Measurements from ENCODE around the gene EIPR1.

EIPR1 gene

DNA sequence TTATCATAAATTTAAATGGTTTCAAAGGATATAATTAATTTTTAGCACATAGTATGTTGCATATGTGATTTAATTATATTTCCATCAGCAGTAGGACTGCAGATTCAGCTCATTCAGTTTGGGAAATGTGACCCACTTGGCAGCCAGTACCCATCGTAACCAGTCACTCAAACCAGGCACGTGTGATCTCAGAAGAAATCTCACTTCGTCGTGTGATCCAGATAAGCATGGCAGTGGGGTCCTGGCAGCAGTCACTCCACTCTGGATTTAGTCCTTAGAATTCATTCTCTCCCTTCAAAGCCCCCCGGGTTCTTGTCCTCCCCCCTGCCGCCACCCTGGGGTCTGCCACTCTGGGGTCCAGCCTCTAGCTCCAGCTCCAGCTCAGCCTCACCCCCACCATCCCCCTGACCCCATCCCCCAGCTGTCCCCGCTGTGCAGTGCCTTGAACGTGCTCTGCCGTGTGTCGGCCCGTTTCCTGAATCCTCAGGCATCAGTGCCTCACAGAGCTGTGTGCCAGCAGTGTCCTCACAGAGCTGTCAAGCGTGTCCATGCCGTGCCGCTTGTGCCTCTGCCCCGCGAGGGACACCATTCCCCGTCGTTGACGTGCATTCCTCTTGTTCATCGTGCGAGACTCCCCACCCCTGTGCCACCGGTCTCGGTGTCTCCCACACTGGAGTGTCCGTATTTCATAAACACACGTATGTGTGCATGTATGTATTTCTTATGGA is 36.7 kb upstream of the EIPR1 start:
- H3K36me3 ChIP-seq (ENCODE audit: control insufficient read depth, insufficient read depth, low read length) = no peaks in the 10 kb centered on the region
- no peak overlapping the region for H3K9ac ChIP-seq (ENCODE audit: low read length)
- no peaks in the 10 kb centered on the region for H3K4me1 ChIP-seq (ENCODE audit: control insufficient read depth, insufficient read depth, low read length)
- H3K27me3 ChIP-seq (ENCODE audit: control insufficient read depth, insufficient read depth, low read length) = no peaks in the 10 kb centered on the region
- no peak overlapping the region for H3K4me3 ChIP-seq (ENCODE audit: low read length)
- H3K9me3 ChIP-seq (ENCODE audit: control insufficient read depth, low read length) = no peaks in the 10 kb centered on the region

DNA sequence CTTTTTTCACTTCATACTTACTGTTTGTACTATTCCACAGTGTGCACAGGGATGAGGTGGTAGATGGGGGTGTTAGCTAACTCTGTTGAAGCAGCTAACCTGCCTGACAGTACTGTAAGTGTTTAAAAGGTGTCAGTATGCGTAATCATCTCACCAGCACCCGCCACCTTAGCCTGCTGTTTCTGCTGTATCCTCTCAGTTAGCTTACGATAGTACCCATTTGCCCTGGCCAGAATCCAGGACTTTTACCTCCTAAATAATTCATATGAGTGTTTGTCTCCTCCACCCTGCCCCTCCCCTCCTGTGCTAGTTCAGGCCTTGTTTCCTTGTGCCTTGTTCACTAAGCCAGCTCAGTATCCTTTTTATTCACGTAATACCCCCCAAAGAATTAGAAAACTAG is 36.1 kb upstream of the EIPR1 start:
- no peaks in the 10 kb centered on the region for H3K9me3 ChIP-seq (ENCODE audit: control insufficient read depth, low read length)
- no peaks in the 10 kb centered on the region for H3K4me1 ChIP-seq (ENCODE audit: control insufficient read depth, insufficient read depth, low read length)
- no peaks in the 10 kb centered on the region for H3K27me3 ChIP-seq (ENCODE audit: control insufficient read depth, insufficient read depth, low read length)
- H3K4me3 ChIP-seq (ENCODE audit: low read length) = no peak overlapping the region
- H3K9ac ChIP-seq (ENCODE audit: low read length) = no peak overlapping the region
- H3K36me3 ChIP-seq (ENCODE audit: control insufficient read depth, insufficient read depth, low read length) = no peaks in the 10 kb centered on the region

- Histone ChIP-seq H3K9ac (ENCODE audit: low read length) (no peak overlapping the region), H3K36me3 (ENCODE audit: control insufficient read depth, insufficient read depth, low read length) (no peaks in the 10 kb centered on the region), H3K4me1 (ENCODE audit: control insufficient read depth, insufficient read depth, low read length) (no peaks in the 10 kb centered on the region), H3K9me3 (ENCODE audit: control insufficient read depth, low read length) (no peaks in the 10 kb centered on the region), H3K4me3 (ENCODE audit: low read length) (no peak overlapping the region), H3K27me3 (ENCODE audit: control insufficient read depth, insufficient read depth, low read length) (no peaks in the 10 kb centered on the region)
These were observed 33.5 kb upstream of the EIPR1 start for GRCh38 chr2:3411103-3411502.

GRCh38 chr2:3409627-3410170 is 32.1 kb upstream of the EIPR1 start:
- Histone ChIP-seq H3K36me3 (ENCODE audit: control insufficient read depth, insufficient read depth, low read length) (no peaks in the 10 kb centered on the region), H3K9me3 (ENCODE audit: control insufficient read depth, low read length) (no peaks in the 10 kb centered on the region), H3K9ac (ENCODE audit: low read length) (no peak overlapping the region), H3K4me1 (ENCODE audit: control insufficient read depth, insufficient read depth, low read length) (no peaks in the 10 kb centered on the region), H3K27me3 (ENCODE audit: control insufficient read depth, insufficient read depth, low read length) (no peaks in the 10 kb centered on the region), H3K4me3 (ENCODE audit: low read length) (no peak overlapping the region)

DNA sequence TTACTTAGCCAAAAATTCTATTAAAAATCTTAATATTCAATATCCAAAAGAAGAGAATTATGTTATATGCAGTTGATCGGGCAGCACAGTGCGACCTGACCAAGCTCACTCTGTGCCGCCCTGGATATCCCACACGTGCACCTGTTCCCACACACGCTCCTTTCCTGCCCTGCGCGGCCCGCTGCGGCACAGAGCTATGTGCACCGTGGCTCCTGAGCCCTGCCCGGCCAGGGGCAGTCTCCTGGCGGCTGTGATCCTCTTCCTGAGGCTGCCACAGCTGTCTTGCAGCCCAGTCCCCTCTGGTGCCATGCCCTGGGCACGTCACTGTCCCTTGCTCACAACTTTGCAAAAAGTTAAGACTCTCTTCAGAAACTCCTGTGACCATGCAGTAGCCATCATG is 31.2 kb upstream of the EIPR1 start:
- Histone ChIP-seq H3K36me3 (ENCODE audit: control insufficient read depth, insufficient read depth, low read length) (no peaks in the 10 kb centered on the region), H3K27me3 (ENCODE audit: control insufficient read depth, insufficient read depth, low read length) (no peaks in the 10 kb centered on the region), H3K4me3 (ENCODE audit: low read length) (no peak overlapping the region), H3K9me3 (ENCODE audit: control insufficient read depth, low read length) (no peaks in the 10 kb centered on the region), H3K9ac (ENCODE audit: low read length) (no peak overlapping the region), H3K4me1 (ENCODE audit: control insufficient read depth, insufficient read depth, low read length) (no peaks in the 10 kb centered on the region)

DNA sequence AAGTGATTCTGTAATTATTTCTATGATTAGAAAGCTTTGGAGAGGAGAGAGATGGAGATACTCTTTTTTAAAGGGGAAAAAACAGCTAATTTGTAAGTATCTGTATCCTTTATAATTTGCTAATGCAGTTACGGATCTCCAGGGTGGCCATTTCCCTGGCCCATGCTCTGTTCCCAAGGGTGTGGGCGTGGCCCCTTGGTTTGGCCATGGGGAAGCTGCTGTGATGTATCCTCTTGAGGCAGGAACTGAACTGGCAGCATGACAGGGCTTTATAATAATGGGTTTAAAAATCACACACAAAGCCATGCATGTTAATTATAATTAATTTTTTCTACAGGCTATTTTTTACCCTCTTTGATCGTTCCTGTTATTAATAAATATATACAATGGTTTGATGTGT is 28.9 kb upstream of the EIPR1 start:
- Histone ChIP-seq H3K4me1 (ENCODE audit: control insufficient read depth, insufficient read depth, low read length) (no peaks in the 10 kb centered on the region), H3K9me3 (ENCODE audit: control insufficient read depth, low read length) (no peaks in the 10 kb centered on the region), H3K27me3 (ENCODE audit: control insufficient read depth, insufficient read depth, low read length) (no peaks in the 10 kb centered on the region), H3K4me3 (ENCODE audit: low read length) (no peak overlapping the region), H3K36me3 (ENCODE audit: control insufficient read depth, insufficient read depth, low read length) (no peaks in the 10 kb centered on the region), H3K9ac (ENCODE audit: low read length) (no peak overlapping the region)

- Histone ChIP-seq H3K27me3 (ENCODE audit: control insufficient read depth, insufficient read depth, low read length) (no peaks in the 10 kb centered on the region), H3K4me3 (ENCODE audit: low read length) (no peak overlapping the region), H3K9ac (ENCODE audit: low read length) (no peak overlapping the region), H3K9me3 (ENCODE audit: control insufficient read depth, low read length) (no peaks in the 10 kb centered on the region), H3K36me3 (ENCODE audit: control insufficient read depth, insufficient read depth, low read length) (no peaks in the 10 kb centered on the region), H3K4me1 (ENCODE audit: control insufficient read depth, insufficient read depth, low read length) (no peaks in the 10 kb centered on the region)
These were observed 28.3 kb upstream of the EIPR1 start for GRCh38 chr2:3405876-3406275.

GRCh38 chr2:3405307-3405706 is 27.7 kb upstream of the EIPR1 start:
- Histone ChIP-seq H3K36me3 (ENCODE audit: control insufficient read depth, insufficient read depth, low read length) (no peaks in the 10 kb centered on the region), H3K4me1 (ENCODE audit: control insufficient read depth, insufficient read depth, low read length) (no peaks in the 10 kb centered on the region), H3K9me3 (ENCODE audit: control insufficient read depth, low read length) (no peaks in the 10 kb centered on the region), H3K4me3 (ENCODE audit: low read length) (no peak overlapping the region), H3K9ac (ENCODE audit: low read length) (no peak overlapping the region), H3K27me3 (ENCODE audit: control insufficient read depth, insufficient read depth, low read length) (no peaks in the 10 kb centered on the region)

- Histone ChIP-seq H3K9ac (ENCODE audit: low read length) (no peak overlapping the region), H3K4me1 (ENCODE audit: control insufficient read depth, insufficient read depth, low read length) (no peaks in the 10 kb centered on the region), H3K9me3 (ENCODE audit: control insufficient read depth, low read length) (no peaks in the 10 kb centered on the region), H3K27me3 (ENCODE audit: control insufficient read depth, insufficient read depth, low read length) (no peaks in the 10 kb centered on the region), H3K36me3 (ENCODE audit: control insufficient read depth, insufficient read depth, low read length) (no peaks in the 10 kb centered on the region), H3K4me3 (ENCODE audit: low read length) (no peak overlapping the region)
These were observed 26.8 kb upstream of the EIPR1 start for GRCh38 chr2:3404349-3404894.

DNA sequence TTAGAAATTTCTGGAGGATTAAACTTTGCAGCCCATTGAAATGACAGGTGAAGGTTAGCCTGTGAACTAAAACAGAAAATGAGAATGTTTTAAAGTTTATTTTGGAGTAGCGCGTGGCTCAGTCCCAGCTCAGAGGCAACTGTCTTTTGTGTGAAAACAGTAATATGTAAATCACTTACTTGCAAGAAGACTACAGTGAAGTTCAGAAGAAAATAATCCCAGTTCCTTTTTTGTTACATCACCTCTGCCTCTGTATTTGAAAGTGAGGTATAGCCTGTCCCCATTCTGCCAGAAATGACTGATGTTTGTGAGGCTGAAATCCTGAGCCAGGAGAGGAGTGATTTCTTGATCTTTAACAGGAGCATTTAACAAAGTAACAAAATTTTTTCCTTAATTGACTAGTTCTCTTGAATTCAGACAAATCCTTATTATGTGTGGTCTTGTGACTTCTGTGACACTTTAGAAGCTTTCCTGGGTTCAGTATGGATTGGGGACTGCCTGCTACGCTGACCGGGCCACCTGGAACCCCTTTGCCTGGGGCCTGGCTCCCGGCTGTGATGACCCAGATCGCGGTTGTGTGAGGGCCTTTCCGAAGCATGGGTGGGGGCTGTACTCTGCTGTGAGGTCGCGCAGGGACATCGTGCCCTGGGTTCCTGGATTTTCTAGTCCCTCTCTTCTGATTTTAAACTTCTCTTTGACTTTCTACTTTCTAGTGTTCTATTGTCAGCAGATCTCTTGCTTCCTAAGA is 26.1 kb upstream of the EIPR1 start:
- H3K36me3 ChIP-seq (ENCODE audit: control insufficient read depth, insufficient read depth, low read length) = peaks cover 2% of the 10 kb centered on the region
- H3K4me3 ChIP-seq (ENCODE audit: low read length) = no peak overlapping the region
- H3K9ac ChIP-seq (ENCODE audit: low read length) = no peak overlapping the region
- H3K9me3 ChIP-seq (ENCODE audit: control insufficient read depth, low read length) = no peaks in the 10 kb centered on the region
- H3K27me3 ChIP-seq (ENCODE audit: control insufficient read depth, insufficient read depth, low read length) = no peaks in the 10 kb centered on the region
- H3K4me1 ChIP-seq (ENCODE audit: control insufficient read depth, insufficient read depth, low read length) = no peaks in the 10 kb centered on the region

DNA sequence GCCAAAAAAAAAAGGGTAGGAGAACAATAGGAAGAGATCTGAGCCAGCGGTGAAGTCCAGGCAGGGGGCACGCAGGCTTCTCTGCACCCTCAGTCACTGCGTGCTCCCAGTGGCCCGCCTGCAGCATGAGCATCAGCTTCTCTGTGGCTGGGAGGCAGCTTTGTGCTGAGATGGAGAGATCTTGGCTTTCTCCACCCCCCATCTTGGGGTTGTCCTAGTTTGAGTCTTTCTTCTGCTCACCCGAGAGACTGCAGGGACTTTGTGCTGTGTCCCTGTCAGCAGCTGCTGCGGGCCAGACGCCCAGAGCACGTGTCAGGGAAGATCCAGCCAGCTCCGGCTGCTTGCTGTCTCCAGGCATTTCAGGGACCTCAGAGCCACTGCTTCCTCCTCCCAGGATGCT is 22.2 kb upstream of the EIPR1 start:
- Histone ChIP-seq H3K4me1 (ENCODE audit: control insufficient read depth, insufficient read depth, low read length) (no peaks in the 10 kb centered on the region), H3K4me3 (ENCODE audit: low read length) (no peak overlapping the region), H3K36me3 (ENCODE audit: control insufficient read depth, insufficient read depth, low read length) (peaks cover 3% of the 10 kb centered on the region), H3K27me3 (ENCODE audit: control insufficient read depth, insufficient read depth, low read length) (no peaks in the 10 kb centered on the region), H3K9me3 (ENCODE audit: control insufficient read depth, low read length) (peaks cover 4% of the 10 kb centered on the region), H3K9ac (ENCODE audit: low read length) (no peak overlapping the region)

DNA sequence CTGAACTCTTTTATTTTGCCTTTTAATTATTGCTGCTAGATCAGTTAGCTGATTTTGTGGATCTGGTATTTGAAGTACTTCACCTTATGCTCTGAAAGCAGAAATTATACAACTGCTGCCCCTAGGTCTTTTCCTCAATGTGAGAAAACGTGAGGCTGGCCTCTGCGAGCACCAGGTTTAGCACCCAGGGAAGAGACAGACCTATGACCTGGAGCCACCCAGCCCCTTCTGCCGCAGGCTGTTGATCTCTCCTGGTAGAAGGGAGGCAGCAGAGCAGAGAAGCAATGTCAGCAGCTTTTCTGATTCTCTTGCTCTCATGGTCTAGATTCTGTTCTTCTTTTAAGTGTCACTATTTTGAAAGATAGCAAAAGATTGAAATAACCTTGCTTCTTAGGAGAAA is 21.8 kb upstream of the EIPR1 start:
- H3K4me1 ChIP-seq (ENCODE audit: control insufficient read depth, insufficient read depth, low read length) = no peaks in the 10 kb centered on the region
- H3K27me3 ChIP-seq (ENCODE audit: control insufficient read depth, insufficient read depth, low read length) = no peaks in the 10 kb centered on the region
- no peak overlapping the region for H3K9ac ChIP-seq (ENCODE audit: low read length)
- peaks cover 4% of the 10 kb centered on the region for H3K9me3 ChIP-seq (ENCODE audit: control insufficient read depth, low read length)
- peaks cover 3% of the 10 kb centered on the region for H3K36me3 ChIP-seq (ENCODE audit: control insufficient read depth, insufficient read depth, low read length)
- H3K4me3 ChIP-seq (ENCODE audit: low read length) = no peak overlapping the region

All from mucosa of stomach (tissue), 1 donor.